HEK293 (cell line): ENCODE data around the gene POLD4.
A peak's percentile ranks its signal among the peaks of the same experiment; 100 is the strongest.

ENCODE experiments used
- CTCF ChIA-PET: fragments of 350-600 bp; formaldehyde crosslinking; extraction: SDS; loops from one replicate; lab custom pipeline; 2021; ENCODE audit warnings: antibody characterized with exemption; lab: Yijun Ruan, JAX
- POLR2A ChIA-PET: fragments of 300-600 bp; formaldehyde crosslinking; extraction: SDS; loops from one replicate; lab custom pipeline; 2020; ENCODE audit warnings: antibody characterized with exemption, inconsistent platforms; lab: Yijun Ruan, JAX
- H3K27ac ChIP-seq: fragments of 200-500 bp; sonication (Bioruptor generic); 2 replicates; pipeline ENCODE4 v1.5.1; 2014; ENCODE audit warnings: low read depth, low read length, control low read depth, inconsistent platforms; ENCODE audit errors: extremely low read depth
- H3K36me3 ChIP-seq, 2 experiments: fragments of 200-500 bp in 1 of 2; sonication (Bioruptor generic) in 1 of 2; 1 replicate in 1 of 2; 2 replicates in 1 of 2; pipeline ENCODE4 v1.5.1; 2014 to 2017; ENCODE audit warnings: inconsistent platforms in 2 of 2, low read length in 2 of 2; ENCODE audit not compliant: control insufficient read depth in 2 of 2, insufficient read depth in 1 of 2
- H3K4me1 ChIP-seq: fragments of 200-500 bp; sonication (Bioruptor generic); 2 replicates; pipeline ENCODE4 v1.5.1; 2014; ENCODE audit warnings: mild to moderate bottlenecking, low read length, inconsistent platforms; ENCODE audit not compliant: control insufficient read depth, insufficient read depth
- H3K4me3 ChIP-seq: 2 replicates; pipeline ENCODE4 v1.5.1; 2011; ENCODE audit warnings: low read depth, mild to moderate bottlenecking, control low read depth, low read length, moderate library complexity
- H3K9me3 ChIP-seq: fragments of 200-500 bp; sonication (Bioruptor generic); 2 replicates; pipeline ENCODE4 v1.5.1; 2014; ENCODE audit warnings: low read depth, low read length, inconsistent platforms; ENCODE audit not compliant: control insufficient read depth, insufficient read depth
- CTCF ChIP-seq: fragments of 450-650 bp; formaldehyde crosslinking; IDR thresholded peaks from 2 replicates; pipeline ENCODE4 v1.5.1; 2016; ENCODE audit warnings: missing biosample characterization, missing genetic modification characterization
- EGR2 ChIP-seq: fragments of 450-650 bp; formaldehyde crosslinking; IDR thresholded peaks from 2 replicates; pipeline ENCODE4 v1.5.1; 2016; ENCODE audit warnings: low read depth, missing biosample characterization, missing genetic modification characterization
- GLIS2 ChIP-seq: fragments of 450-650 bp; formaldehyde crosslinking; IDR thresholded peaks from 2 replicates; pipeline ENCODE4 v1.5.1; 2016; ENCODE audit warnings: missing biosample characterization, missing genetic modification characterization
- KLF1 ChIP-seq: fragments of 450-650 bp; formaldehyde crosslinking; IDR thresholded peaks from 2 replicates; pipeline ENCODE4 v1.5.1; 2016; ENCODE audit warnings: missing biosample characterization, missing genetic modification characterization
- PATZ1 ChIP-seq: fragments of 450-650 bp; formaldehyde crosslinking; IDR thresholded peaks from 2 replicates; pipeline ENCODE4 v1.5.1; 2016; ENCODE audit warnings: missing biosample characterization, missing genetic modification characterization
- SP7 ChIP-seq: fragments of 450-650 bp; formaldehyde crosslinking; IDR thresholded peaks from 2 replicates; pipeline ENCODE4 v1.5.1; 2016; ENCODE audit warnings: missing biosample characterization, missing genetic modification characterization
- ZBTB7A ChIP-seq: fragments of 450-650 bp; formaldehyde crosslinking; IDR thresholded peaks from 2 replicates; pipeline ENCODE4 v1.5.1; 2016; ENCODE audit warnings: low read depth, missing biosample characterization, missing genetic modification characterization
- ZBTB8A ChIP-seq: fragments of 450-650 bp; formaldehyde crosslinking; IDR thresholded peaks from 2 replicates; pipeline ENCODE4 v1.5.1; 2016; ENCODE audit warnings: missing biosample characterization, missing genetic modification characterization
- ZEB2 ChIP-seq: fragments of 450-650 bp; formaldehyde crosslinking; IDR thresholded peaks from 2 replicates; pipeline ENCODE4 v1.5.1; 2016; ENCODE audit warnings: missing biosample characterization, missing genetic modification characterization
- ZFHX2 ChIP-seq: fragments of 450-650 bp; formaldehyde crosslinking; conservative IDR thresholded peaks from 2 replicates; pipeline ENCODE4 v1.5.1; 2016; ENCODE audit warnings: missing biosample characterization, missing genetic modification characterization
- ZFP69B ChIP-seq: fragments of 450-650 bp; formaldehyde crosslinking; IDR thresholded peaks from 2 replicates; pipeline ENCODE4 v1.5.1; 2016; ENCODE audit warnings: missing biosample characterization, missing genetic modification characterization
- ZIC2 ChIP-seq: fragments of 450-650 bp; formaldehyde crosslinking; IDR thresholded peaks from 2 replicates; pipeline ENCODE4 v1.5.1; 2016; ENCODE audit warnings: missing biosample characterization, missing genetic modification characterization
- ZNF121 ChIP-seq: fragments of 450-650 bp; formaldehyde crosslinking; IDR thresholded peaks from 2 replicates; pipeline ENCODE4 v1.5.1; 2016; ENCODE audit warnings: missing biosample characterization, missing genetic modification characterization
- ZNF18 ChIP-seq: fragments of 450-650 bp; formaldehyde crosslinking; IDR thresholded peaks from 2 replicates; pipeline ENCODE4 v1.5.1; 2016; ENCODE audit warnings: missing biosample characterization, missing genetic modification characterization
- ZNF24 ChIP-seq: fragments of 450-650 bp; formaldehyde crosslinking; IDR thresholded peaks from 2 replicates; pipeline ENCODE4 v1.5.1; 2016; ENCODE audit warnings: missing biosample characterization, missing genetic modification characterization
- ZNF341 ChIP-seq: fragments of 450-650 bp; formaldehyde crosslinking; IDR thresholded peaks from 2 replicates; pipeline ENCODE4; 2016; ENCODE audit warnings: low read depth, missing biosample characterization, missing genetic modification characterization
- ZNF398 ChIP-seq: fragments of 450-650 bp; formaldehyde crosslinking; IDR thresholded peaks from 2 replicates; pipeline ENCODE4 v1.5.1; 2017; ENCODE audit warnings: missing biosample characterization, missing genetic modification characterization
- ZNF423 ChIP-seq: fragments of 450-650 bp; formaldehyde crosslinking; IDR thresholded peaks from 2 replicates; pipeline ENCODE4 v1.5.1; 2016; ENCODE audit warnings: missing biosample characterization, missing genetic modification characterization
- ZNF600 ChIP-seq: fragments of 450-650 bp; formaldehyde crosslinking; IDR thresholded peaks from 2 replicates; pipeline ENCODE4 v1.5.1; 2016; ENCODE audit warnings: missing biosample characterization, missing genetic modification characterization
- ZNF670 ChIP-seq: fragments of 450-650 bp; formaldehyde crosslinking; IDR thresholded peaks from 2 replicates; pipeline ENCODE4 v1.5.1; 2016; ENCODE audit warnings: missing biosample characterization, missing genetic modification characterization, low read depth
- ZNF76 ChIP-seq: fragments of 450-650 bp; formaldehyde crosslinking; IDR thresholded peaks from 2 replicates; pipeline ENCODE4; 2016; ENCODE audit warnings: low read depth, missing biosample characterization, missing genetic modification characterization, borderline replicate concordance
- TF ChIP-seq, protein P1 (sequence below): fragments of 450-650 bp; formaldehyde crosslinking; IDR thresholded peaks from 2 replicates; pipeline ENCODE4 v1.5.1; 2017; ENCODE audit warnings: missing biosample characterization, mild to moderate bottlenecking, missing genetic modification characterization, moderate library complexity
- TF ChIP-seq, protein P2 (sequence below): fragments of 450-650 bp; formaldehyde crosslinking; IDR thresholded peaks from 2 replicates; pipeline ENCODE4 v1.5.1; 2016; ENCODE audit warnings: missing biosample characterization, missing genetic modification characterization
- TF ChIP-seq, protein P3 (sequence below): fragments of 450-650 bp; formaldehyde crosslinking; IDR thresholded peaks from 2 replicates; pipeline ENCODE4 v1.5.1; 2016; ENCODE audit warnings: missing biosample characterization, missing genetic modification characterization

The POLD4 gene

GRCh38 chr11:67371189-67371910 is 18.0 kb upstream of the POLD4 start:
- peaks cover 3% of the 10 kb centered on the region; the same call in 1 of the 2 replicates for H3K4me1 ChIP-seq
- no peaks in the 10 kb centered on the region for H3K9me3 ChIP-seq
- ChIA-PET CTCF (interaction anchor here (0.7 to 30.4 kb wide), 6 partner anchors 8 to 221 kb away, joined by 3 to 898 read pairs (median 5); partner anchors contain the start of genes CLCF1, POLD4 and RAD9A), POLR2A (interaction anchor here (0.6 to 1.8 kb wide), 3 partner anchors 16 to 22 kb away, joined by 4 to 5 read pairs (median 4); partner anchors contain the start of gene POLD4)
- H3K4me3 ChIP-seq = no peak overlapping the region
- H3K36me3 ChIP-seq = no peaks in the 10 kb centered on the region
- H3K27ac ChIP-seq = no peak overlapping the region
- no peak for TF ChIP-seq ZFP69B (tag by site-specific recombination)
- TF ChIP-seq ZNF423 (tag by site-specific recombination) = 0 out of 2 replicates have a peak, but pooled peaks have one; percentile 37
- peak; percentile 88 for TF ChIP-seq EGR2 (tag by site-specific recombination)
- TF ChIP-seq SP7 = no peak
- 0 out of 2 replicates have a peak, but pooled peaks have one; percentile 45 for TF ChIP-seq ZBTB7A (tag by site-specific recombination)
- TF ChIP-seq, protein P1, sequence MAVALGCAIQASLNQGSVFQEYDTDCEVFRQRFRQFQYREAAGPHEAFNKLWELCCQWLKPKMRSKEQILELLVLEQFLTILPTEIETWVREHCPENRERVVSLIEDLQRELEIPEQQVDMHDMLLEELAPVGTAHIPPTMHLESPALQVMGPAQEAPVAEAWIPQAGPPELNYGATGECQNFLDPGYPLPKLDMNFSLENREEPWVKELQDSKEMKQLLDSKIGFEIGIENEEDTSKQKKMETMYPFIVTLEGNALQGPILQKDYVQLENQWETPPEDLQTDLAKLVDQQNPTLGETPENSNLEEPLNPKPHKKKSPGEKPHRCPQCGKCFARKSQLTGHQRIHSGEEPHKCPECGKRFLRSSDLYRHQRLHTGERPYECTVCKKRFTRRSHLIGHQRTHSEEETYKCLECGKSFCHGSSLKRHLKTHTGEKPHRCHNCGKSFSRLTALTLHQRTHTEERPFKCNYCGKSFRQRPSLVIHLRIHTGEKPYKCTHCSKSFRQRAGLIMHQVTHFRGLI = peak; percentile 86
- peak; percentile 52; the same call in 1 of the 2 replicates for TF ChIP-seq ZNF18
- peak; percentile 84 for TF ChIP-seq GLIS2 (tag by site-specific recombination)
- no peak for TF ChIP-seq ZNF670 (tag by site-specific recombination)
- peak; percentile 69 for TF ChIP-seq CTCF
- TF ChIP-seq, protein P2, sequence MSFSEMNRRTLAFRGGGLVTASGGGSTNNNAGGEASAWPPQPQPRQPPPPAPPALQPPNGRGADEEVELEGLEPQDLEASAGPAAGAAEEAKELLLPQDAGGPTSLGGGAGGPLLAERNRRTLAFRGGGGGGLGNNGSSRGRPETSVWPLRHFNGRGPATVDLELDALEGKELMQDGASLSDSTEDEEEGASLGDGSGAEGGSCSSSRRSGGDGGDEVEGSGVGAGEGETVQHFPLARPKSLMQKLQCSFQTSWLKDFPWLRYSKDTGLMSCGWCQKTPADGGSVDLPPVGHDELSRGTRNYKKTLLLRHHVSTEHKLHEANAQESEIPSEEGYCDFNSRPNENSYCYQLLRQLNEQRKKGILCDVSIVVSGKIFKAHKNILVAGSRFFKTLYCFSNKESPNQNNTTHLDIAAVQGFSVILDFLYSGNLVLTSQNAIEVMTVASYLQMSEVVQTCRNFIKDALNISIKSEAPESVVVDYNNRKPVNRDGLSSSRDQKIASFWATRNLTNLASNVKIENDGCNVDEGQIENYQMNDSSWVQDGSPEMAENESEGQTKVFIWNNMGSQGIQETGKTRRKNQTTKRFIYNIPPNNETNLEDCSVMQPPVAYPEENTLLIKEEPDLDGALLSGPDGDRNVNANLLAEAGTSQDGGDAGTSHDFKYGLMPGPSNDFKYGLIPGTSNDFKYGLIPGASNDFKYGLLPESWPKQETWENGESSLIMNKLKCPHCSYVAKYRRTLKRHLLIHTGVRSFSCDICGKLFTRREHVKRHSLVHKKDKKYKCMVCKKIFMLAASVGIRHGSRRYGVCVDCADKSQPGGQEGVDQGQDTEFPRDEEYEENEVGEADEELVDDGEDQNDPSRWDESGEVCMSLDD = no peak
- TF ChIP-seq ZIC2 (tag by site-specific recombination) = peak; percentile 92
- TF ChIP-seq ZNF398 = peak; percentile 75
- TF ChIP-seq PATZ1 = peak; percentile 89
- 0 out of 2 replicates have a peak, but pooled peaks have one; percentile 15 for TF ChIP-seq ZNF341 (tag by site-specific recombination)
- TF ChIP-seq ZFHX2 (tag by site-specific recombination) = peak; percentile 85
- TF ChIP-seq ZNF600 (tag by site-specific recombination) = peak; percentile 91
- peak; percentile 41; the same call in 1 of the 2 replicates for TF ChIP-seq ZBTB8A
- no peak for TF ChIP-seq ZNF121 (tag by site-specific recombination)
- peak; percentile 87 for TF ChIP-seq KLF1
- TF ChIP-seq, protein P3, sequence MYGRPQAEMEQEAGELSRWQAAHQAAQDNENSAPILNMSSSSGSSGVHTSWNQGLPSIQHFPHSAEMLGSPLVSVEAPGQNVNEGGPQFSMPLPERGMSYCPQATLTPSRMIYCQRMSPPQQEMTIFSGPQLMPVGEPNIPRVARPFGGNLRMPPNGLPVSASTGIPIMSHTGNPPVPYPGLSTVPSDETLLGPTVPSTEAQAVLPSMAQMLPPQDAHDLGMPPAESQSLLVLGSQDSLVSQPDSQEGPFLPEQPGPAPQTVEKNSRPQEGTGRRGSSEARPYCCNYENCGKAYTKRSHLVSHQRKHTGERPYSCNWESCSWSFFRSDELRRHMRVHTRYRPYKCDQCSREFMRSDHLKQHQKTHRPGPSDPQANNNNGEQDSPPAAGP (tag by site-specific recombination) = peak; percentile 30; the same call in 1 of the 2 replicates
- TF ChIP-seq ZNF24 (tag by site-specific recombination) = no peak
- TF ChIP-seq ZEB2 (tag by site-specific recombination) = 0 out of 2 replicates have a peak, but pooled peaks have one; percentile 44
- TF ChIP-seq ZNF76 = no peak
